Measurements from ENCODE around the gene TXN. TPM values are rescaled to one million over a fixed set of nuclear protein-coding genes. Genes with fewer than 3 reads are reported as not detected.

TXN gene
- total RNA-seq, result 100 to 1,000 TPM; 100 to 216 (median 162) TPM

DNA sequence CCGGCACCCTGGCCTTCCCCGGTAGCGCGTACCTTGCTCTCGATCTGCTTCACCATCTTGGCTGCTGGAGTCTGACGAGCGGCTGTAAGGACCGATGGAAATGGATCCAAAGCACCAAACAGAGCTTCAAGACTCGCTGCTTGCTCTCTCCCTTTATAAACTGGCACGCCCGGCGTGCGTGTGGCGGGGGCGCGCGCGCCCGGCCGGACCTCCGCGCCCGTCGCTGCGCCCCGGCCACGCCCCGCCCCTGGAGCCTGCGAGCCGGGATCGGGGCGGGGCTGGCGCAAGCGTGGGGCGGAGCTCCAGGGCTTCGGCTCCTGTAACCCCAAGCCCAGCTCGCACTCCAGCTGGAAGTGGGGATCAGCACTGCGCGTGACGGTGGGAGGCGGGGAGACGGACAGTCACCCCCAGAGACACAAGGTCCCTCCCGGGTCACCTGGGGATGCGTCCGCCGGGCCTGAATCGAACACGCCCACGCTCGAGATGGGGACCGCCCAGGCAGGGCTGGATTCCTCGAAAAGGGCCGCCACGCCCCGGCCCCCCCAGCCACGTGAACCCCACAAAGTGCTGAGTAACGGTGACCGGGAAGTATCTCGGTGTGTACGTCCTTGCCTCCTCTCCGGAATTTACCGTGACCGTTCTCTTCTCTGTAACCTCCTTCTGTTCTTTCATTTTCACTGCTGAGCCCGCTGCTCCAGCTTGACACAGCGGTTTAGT is at the start of gene TXN:
TSS of gene TXN (minus strand) at position 128 of the 717 bp plus-strand sequence. CDS start at position 56, 72 bp downstream.
- TF ChIP-seq, protein P1, sequence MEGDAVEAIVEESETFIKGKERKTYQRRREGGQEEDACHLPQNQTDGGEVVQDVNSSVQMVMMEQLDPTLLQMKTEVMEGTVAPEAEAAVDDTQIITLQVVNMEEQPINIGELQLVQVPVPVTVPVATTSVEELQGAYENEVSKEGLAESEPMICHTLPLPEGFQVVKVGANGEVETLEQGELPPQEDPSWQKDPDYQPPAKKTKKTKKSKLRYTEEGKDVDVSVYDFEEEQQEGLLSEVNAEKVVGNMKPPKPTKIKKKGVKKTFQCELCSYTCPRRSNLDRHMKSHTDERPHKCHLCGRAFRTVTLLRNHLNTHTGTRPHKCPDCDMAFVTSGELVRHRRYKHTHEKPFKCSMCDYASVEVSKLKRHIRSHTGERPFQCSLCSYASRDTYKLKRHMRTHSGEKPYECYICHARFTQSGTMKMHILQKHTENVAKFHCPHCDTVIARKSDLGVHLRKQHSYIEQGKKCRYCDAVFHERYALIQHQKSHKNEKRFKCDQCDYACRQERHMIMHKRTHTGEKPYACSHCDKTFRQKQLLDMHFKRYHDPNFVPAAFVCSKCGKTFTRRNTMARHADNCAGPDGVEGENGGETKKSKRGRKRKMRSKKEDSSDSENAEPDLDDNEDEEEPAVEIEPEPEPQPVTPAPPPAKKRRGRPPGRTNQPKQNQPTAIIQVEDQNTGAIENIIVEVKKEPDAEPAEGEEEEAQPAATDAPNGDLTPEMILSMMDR (IDR thresholded peaks at IDR 0.05), result no peak
- ATAC-seq (ENCODE audit: low FRiP score), result peak; percentile 88

DNA sequence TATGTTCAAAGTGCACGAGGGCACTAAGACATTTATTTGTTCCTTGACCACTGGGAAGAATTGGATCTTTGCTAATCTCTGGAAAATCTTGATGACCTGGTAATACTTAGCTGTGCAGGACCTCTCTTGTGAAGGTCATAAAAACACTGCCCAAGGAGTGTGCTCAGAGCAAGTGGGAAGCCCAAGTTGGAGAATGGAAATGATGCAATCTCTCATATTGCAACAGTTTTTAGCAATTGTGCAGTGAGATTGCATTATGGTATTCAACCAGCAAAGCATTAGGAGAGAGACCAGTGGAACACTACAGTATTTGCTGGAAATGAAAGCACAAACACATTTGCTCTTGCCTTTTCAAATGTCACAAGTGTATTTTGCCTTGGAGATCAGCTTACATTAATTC is 46.8 kb upstream of the TXN start:
- DNase-seq (ENCODE audit: low spot score), result no peak
- ATAC-seq (ENCODE audit: low FRiP score), result peak; percentile 23
- TF ChIP-seq, protein P1 (IDR thresholded peaks at IDR 0.05), result no peak

More for the DNA sequence above, at the start of gene TXN:
- DNase-seq (ENCODE audit: low spot score), result peak; percentile 91

DNA sequence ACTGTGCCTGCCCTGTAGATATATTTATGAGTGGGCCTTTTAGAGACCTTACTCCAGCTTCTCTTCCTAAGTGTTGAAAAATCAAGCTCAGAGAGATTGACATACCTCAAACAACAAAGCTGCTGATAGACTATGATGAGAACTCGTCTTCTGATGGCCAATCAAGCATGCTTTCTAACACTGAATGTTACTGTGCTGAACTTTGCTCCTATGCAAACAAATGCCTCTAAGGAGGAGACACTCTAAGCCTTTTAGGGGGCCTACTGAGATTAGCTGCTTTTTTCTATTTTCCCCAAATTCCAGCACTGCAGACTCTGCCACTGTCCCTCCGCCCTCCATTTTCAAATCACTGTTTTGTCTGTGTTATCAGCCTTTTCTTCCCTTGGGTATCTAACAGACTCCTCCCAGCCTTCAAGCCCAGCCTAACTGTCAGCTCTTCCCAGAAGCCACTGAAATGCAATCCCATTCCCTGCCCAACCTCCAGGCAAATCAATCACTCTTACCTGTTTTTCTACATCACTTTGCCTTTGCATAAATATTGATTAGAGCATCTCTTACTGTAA is 41.8 kb upstream of the TXN start:
- no peak for DNase-seq (ENCODE audit: low spot score)
- ATAC-seq (ENCODE audit: low FRiP score), result no peak
- TF ChIP-seq, protein P1 (IDR thresholded peaks at IDR 0.05), result no peak

DNA sequence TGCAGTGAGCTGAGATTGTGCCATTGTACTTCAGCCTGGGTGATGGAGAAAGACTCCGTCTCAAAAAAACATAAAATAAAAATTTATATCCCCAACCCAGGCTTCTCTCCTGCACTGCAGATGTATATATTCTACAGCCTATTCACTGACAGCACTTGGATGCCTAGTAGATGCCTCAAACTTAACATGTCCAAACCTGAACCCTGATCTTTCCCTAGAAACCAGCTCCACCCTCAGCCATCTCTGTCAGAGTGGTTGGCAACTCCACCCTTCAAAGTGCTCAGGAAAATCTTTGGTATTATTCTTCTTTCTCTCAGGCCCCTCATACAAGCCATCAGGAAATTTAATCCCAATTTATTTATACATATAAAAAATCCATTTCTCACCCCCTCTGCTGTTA is 36.9 kb upstream of the TXN start:
- TF ChIP-seq, protein P1 (IDR thresholded peaks at IDR 0.05), result no peak
- no peak for DNase-seq (ENCODE audit: low spot score)
- no peak for ATAC-seq (ENCODE audit: low FRiP score)

DNA sequence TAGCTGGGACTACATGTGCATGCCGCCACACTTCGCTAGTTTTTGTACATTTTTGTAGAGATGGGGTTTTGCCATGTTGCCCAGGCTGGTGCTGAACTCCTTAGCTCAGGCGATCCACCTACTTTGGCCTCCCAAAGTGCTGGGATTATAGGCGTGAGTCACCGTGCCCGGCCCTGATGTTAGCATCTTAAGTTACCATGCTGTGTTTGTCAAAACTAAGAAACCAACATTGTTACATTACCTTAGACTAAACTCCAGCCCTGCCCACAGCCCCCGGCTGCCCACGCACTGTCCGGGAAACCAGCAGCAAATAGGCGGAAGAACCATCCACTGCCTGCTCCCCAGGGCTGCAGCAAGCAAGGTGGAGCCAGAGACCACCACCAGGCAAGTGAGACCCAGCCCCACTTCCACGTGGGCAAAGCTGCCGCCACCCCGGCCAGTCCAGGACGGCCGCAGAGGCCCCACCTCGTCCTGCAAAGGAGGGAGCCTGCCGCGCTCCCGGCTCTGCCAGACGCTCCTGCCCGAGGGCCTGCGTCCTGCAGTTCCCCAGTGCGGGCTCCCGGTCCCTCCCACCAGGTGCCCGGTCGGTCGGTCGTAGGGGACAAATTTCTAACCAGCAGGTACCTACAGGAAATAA is 35.7 kb upstream of the TXN start:
- ATAC-seq (ENCODE audit: low FRiP score) (no peak), DNase-seq (ENCODE audit: low spot score) (no peak)
- TF ChIP-seq, protein P1 (IDR thresholded peaks at IDR 0.05), result no peak

DNA sequence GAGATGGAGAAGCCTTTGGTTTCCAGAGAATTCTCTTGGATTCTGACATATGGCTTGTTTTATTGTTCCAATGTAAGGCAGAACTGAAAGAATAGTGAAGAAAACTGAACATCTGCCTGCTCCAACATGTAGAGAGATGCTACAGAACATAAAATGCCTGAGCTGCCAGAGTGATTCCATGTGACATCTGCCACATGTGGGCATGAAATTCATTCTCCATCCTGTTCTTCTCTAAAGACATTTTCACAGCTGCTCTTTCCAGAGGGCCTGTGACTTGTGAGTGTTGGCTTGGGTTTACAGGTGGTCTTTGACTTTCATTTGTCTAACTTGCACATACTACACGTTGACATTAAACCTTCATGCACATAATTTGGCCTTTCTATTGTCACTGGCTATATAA is 33.7 kb upstream of the TXN start:
- no peak for ATAC-seq (ENCODE audit: low FRiP score)
- no peak for DNase-seq (ENCODE audit: low spot score)
- TF ChIP-seq, protein P1 (IDR thresholded peaks at IDR 0.05), result no peak
